Sigmoid colon (tissue), 7 donors: Measurements from ENCODE around the gene NUP62CL. TPM values are rescaled to one million over a fixed set of nuclear protein-coding genes. Genes with fewer than 3 reads are reported as not detected.
A peak's percentile ranks its signal among the peaks of the same experiment; 100 is the strongest.

Experiments
- DNase-seq: peaks from one replicate; pipeline ENCODE4 v3.0.0-alpha.2; 2019
- H3K27ac ChIP-seq, 4 donors: fragments of 200-600 bp; sonication (generic); one replicate each; pipeline ENCODE4 v1.5.1; 2016 to 2019; ENCODE audit warnings: mild to moderate bottlenecking in 1 of 4
- H3K27me3 ChIP-seq, 3 donors: fragments of 200-600 bp; sonication (generic); one replicate each; pipeline ENCODE4 v1.5.1; 2019; ENCODE audit warnings: mild to moderate bottlenecking in 1 of 3
- H3K36me3 ChIP-seq, 4 donors: fragments of 200-600 bp; sonication (generic); one replicate each; pipeline ENCODE4 v1.5.1; 2016 to 2019
- H3K4me1 ChIP-seq, 4 donors: fragments of 200-600 bp; sonication (generic); one replicate each; pipeline ENCODE4 v1.5.1; 2017 to 2019
- H3K4me3 ChIP-seq, 4 donors: fragments of 200-600 bp; sonication (generic); one replicate each; pipeline ENCODE4 v1.5.1; 2017 to 2019; ENCODE audit warnings: mild to moderate bottlenecking in 2 of 4, moderate library complexity in 1 of 4
- H3K9me3 ChIP-seq, 4 donors: fragments of 200-600 bp in 3 of 4; sonication (generic) in 3 of 4; one replicate each; pipeline versions ENCODE4 v1.5.1 to v1.6.1; 2013 to 2019
- CTCF ChIP-seq, 4 experiments: fragments of 450-650 bp in 3 of 4; fragments of 200-600 bp in 1 of 4; IDR thresholded peaks; one replicate each; pipeline ENCODE4 v1.5.1; 2016 to 2019; ENCODE audit warnings: antibody characterized with exemption in 4 of 4, mild to moderate bottlenecking in 3 of 4, moderate library complexity in 2 of 4
- EP300 ChIP-seq, 4 donors: sonication (generic); formaldehyde crosslinking; IDR thresholded peaks; one replicate each; pipeline ENCODE4 v1.6.1; 2017; ENCODE audit warnings: antibody characterized with exemption in 4 of 4
- POLR2A ChIP-seq, 2 donors: fragments of 450-650 bp; IDR thresholded peaks; one replicate each; pipeline ENCODE4 v1.6.1; 2016; ENCODE audit warnings: antibody characterized with exemption in 2 of 2, mild to moderate bottlenecking in 2 of 2, moderate library complexity in 2 of 2
- POLR2AphosphoS5 ChIP-seq, 4 donors: sonication (generic); formaldehyde crosslinking; IDR thresholded peaks; one replicate each; pipeline ENCODE4 v1.6.1; 2017; ENCODE audit warnings: antibody characterized with exemption in 4 of 4
- WGBS, 2 donors: extraction: QIAGEN DNeasy Blood & Tissue Kit; methylation state at CpG; one replicate each; pipeline ENCODE4 v1.1.7; 2013; 5-methylcytosine and 5-hydroxymethylcytosine counted together
- intact Hi-C: fragments of 100-400 bp; cut with DNase I; formaldehyde crosslinking; loops from one replicate; pipeline ENCODE4 v1.15.1; 2023
- polyA plus RNA-seq, 3 donors: library from polyadenylated mRNA; stranded (reverse); fragments of 200-250 nt; gene quantifications; one replicate each; pipeline ENCODE4 v1.2.3, GENCODE V29; 2013
- total RNA-seq, 4 donors: library from RNA; depleted of rRNA; stranded (reverse); fragments of >200 nt; gene quantifications; one replicate each; pipeline ENCODE4 v1.1.0, GENCODE V29; 2016
- donor health status: healthy with polysubstance abuse.
- donor health status: Bipolar disorder and iron deficiency.
- donor health status: healthy.

Gene NUP62CL
- total and polyA plus RNA-seq, 7 donors: 0.71 to 3.6 (median 2.8) TPM; not detected in 3

- Histone ChIP-seq H3K9me3 (no peaks in the 10 kb centered on the region), H3K27me3 (no peaks in the 10 kb centered on the region), H3K36me3 (peaks cover 0 to 22% (median 6%) of the 10 kb centered on the region in 4 donors), H3K27ac (peak overlapping the region in 1 of 4 donors; percentile 77), H3K4me1 (peaks cover 0 to 8% (median 0%) of the 10 kb centered on the region in 4 donors), H3K4me3 (peak overlapping the region in 1 of 4 donors; percentile 66)
- DNase-seq: no peak
- TF ChIP-seq EP300 (IDR thresholded peaks at IDR 0.05): no peak
- WGBS, 2 donors: 97 to 100% methylated on average over 1 of the region's 1 CpG
- intact Hi-C loops: loop anchor here (2.0 kb wide), 1 partner anchor 120 kb away; no protein-coding TSS in a partner anchor
Measured at GRCh38 chrX:107119283-107119682, 87.0 kb downstream of the NUP62CL start.

DNA sequence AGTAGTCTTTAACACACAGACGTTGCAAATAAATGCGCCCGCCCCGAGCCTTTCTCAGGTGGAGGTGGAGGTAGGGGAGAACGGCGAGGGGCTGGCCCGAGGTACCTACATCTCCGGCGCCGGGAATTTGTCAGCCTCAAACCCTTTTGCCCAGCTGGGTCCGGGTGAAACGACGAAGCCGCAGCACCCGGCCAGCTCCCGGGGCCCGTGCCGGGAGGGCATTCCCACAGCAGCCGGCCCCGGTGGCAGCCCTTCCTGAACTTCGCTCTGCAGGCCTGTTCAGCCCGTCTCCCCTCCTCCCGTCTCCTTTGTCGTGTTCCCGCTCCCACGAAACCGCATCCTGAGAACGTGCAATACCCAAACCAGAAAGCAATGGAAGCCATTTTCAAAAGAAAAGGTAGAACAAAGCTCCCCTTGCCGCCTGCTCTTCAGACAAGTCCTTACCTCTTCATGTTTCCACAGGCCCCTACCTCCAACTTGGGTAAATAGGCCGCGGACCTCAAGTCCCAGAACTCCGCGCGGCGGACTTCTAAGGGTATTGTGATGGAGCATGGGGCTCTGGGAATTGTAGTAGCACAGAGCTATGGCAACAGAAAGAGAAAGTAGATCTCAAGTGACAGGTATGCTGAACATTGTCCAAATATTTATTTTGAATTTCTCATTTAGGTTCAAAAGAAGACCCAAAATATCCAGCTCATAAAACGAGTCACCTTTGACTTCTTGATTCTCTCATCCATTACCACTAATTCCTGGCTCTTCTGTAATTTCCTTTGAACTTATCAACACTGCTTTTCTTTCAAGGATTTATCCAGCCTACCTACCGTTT is 87.7 kb downstream of the NUP62CL start, which contains the start of gene RBM41:
TSS of gene RBM41 (minus strand) at position 501 of the 826 bp plus-strand sequence. CDS start at position 452, 49 bp downstream.
- H3K36me3 ChIP-seq: peaks cover 0 to 29% (median 6%) of the 10 kb centered on the region in 4 donors

GRCh38 chrX:107117993-107118321 is 88.3 kb downstream of the NUP62CL start:
- 1% methylated on average over 8 of the region's 8 CpGs for WGBS, 2 donors
- peak overlapping the region; percentile 45 to 66 (median 62) for H3K4me3 ChIP-seq
- no peak for TF ChIP-seq POLR2A (IDR thresholded peaks at IDR 0.05)
- TF ChIP-seq CTCF (IDR thresholded peaks at IDR 0.05): no peak
- TF ChIP-seq POLR2AphosphoS5 (IDR thresholded peaks at IDR 0.05): no peak
- no peak for TF ChIP-seq EP300 (IDR thresholded peaks at IDR 0.05)
- intact Hi-C loops: loop anchor here (2.0 kb wide), 1 partner anchor 119 kb away; no protein-coding TSS in a partner anchor
- H3K27me3 ChIP-seq: no peaks in the 10 kb centered on the region
- peak overlapping the region; percentile 64 to 77 (median 76) for H3K27ac ChIP-seq
- peaks cover 0 to 8% (median 0%) of the 10 kb centered on the region in 4 donors for H3K4me1 ChIP-seq
- no peak for DNase-seq
- no peaks in the 10 kb centered on the region for H3K9me3 ChIP-seq
- H3K36me3 ChIP-seq: peaks cover 0 to 35% (median 6%) of the 10 kb centered on the region in 4 donors

More for the DNA sequence above, 87.7 kb downstream of the NUP62CL start, which contains the start of gene RBM41:
- TF ChIP-seq POLR2A (IDR thresholded peaks at IDR 0.05) (no peak), POLR2AphosphoS5 (IDR thresholded peaks at IDR 0.05) (peak in 3 of 4 donors; percentile 12 to 33 (median 14))
- WGBS, 2 donors: 0 to 1% methylated on average over 37 of the region's 37 CpGs
- Histone ChIP-seq H3K27me3 (no peaks in the 10 kb centered on the region), H3K4me3 (peak within 1 kb of the TSS; percentile 45 to 66 (median 62)), H3K4me1 (peaks cover 0 to 8% (median 0%) of the 10 kb centered on the region in 4 donors), H3K9me3 (no peaks in the 10 kb centered on the region), H3K27ac (peak within 1 kb of the TSS; percentile 64 to 77 (median 76))
- intact Hi-C loops: loop anchor here (2.0 kb wide), 1 partner anchor 120 kb away; no protein-coding TSS in a partner anchor
- DNase-seq: peak; percentile 81

DNA sequence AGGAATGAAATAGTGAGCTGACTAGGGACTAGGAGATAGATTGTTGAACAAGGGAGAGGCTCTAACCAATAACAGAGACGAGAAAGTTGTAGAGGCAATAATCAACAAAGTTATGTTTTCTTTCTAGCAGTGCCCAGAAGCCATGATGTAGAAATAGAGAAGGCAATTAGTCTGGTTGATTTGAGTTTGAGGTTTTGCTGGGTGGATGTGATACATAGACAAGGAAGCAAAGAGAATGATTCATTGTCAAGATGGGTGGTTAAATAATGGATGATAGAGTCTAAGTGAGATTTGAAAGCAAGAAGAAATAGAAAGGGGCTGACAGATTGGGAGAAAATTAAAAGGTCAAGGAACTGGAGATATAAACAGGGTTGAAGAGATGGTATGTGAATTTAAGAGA is 98.8 kb downstream of the NUP62CL start:
- 77 to 94% methylated on average over 1 of the region's 1 CpG for WGBS, 2 donors
- H3K9me3 ChIP-seq: no peaks in the 10 kb centered on the region
- no peak for TF ChIP-seq EP300 (IDR thresholded peaks at IDR 0.05)
- no peak for TF ChIP-seq POLR2A (IDR thresholded peaks at IDR 0.05)
- TF ChIP-seq CTCF (IDR thresholded peaks at IDR 0.05): no peak
- no peak for TF ChIP-seq POLR2AphosphoS5 (IDR thresholded peaks at IDR 0.05)
- no peaks in the 10 kb centered on the region for H3K4me1 ChIP-seq
- H3K4me3 ChIP-seq: no peak overlapping the region
- no peak for DNase-seq
- intact Hi-C loops: no loop called here
- H3K27ac ChIP-seq: no peak overlapping the region
- peaks cover 0 to 14% (median 0%) of the 10 kb centered on the region in 4 donors for H3K36me3 ChIP-seq
- H3K27me3 ChIP-seq: no peaks in the 10 kb centered on the region

GRCh38 chrX:107102980-107103379 is 103.3 kb downstream of the NUP62CL start:
- 9 to 41% methylated on average over 1 of the region's 1 CpG for WGBS, 2 donors
- TF ChIP-seq CTCF (IDR thresholded peaks at IDR 0.05): no peak
- no peak for TF ChIP-seq EP300 (IDR thresholded peaks at IDR 0.05)
- no peak for TF ChIP-seq POLR2AphosphoS5 (IDR thresholded peaks at IDR 0.05)
- no peak for TF ChIP-seq POLR2A (IDR thresholded peaks at IDR 0.05)

More at GRCh38 chrX:107102980-107103379, 103.3 kb downstream of the NUP62CL start:
- intact Hi-C loops: no loop called here
- Histone ChIP-seq H3K4me1 (no peaks in the 10 kb centered on the region), H3K27ac (no peak overlapping the region), H3K9me3 (no peaks in the 10 kb centered on the region), H3K36me3 (peaks cover 0 to 5% (median 0%) of the 10 kb centered on the region in 4 donors), H3K27me3 (no peaks in the 10 kb centered on the region), H3K4me3 (no peak overlapping the region)
- DNase-seq: no peak
